ENCODE results near the gene LRRC4C.
"Not testable (repeated sequence)": the region's sequence is repeated elsewhere in the genome, so short reads cannot be mapped to it uniquely, and the experiment has no call there.

Gene LRRC4C

DNA sequence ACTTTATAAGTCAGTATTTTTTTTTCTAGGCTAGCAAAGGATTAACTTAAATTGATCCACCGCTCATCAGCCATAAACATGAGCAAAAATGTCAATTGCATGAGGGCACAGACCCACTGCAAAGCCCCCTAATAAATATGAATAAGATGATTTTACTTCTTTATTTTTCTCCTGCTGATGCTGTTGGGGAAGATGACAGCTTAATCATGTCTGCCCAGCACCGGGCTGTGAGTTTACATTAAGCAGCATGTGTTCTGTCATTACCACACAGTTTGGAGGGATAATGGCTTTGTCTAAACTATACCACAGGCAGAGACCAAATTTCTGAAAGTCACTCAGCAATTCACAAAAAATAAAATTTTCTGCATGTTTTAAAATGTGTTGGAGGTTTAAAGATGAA is 346.3 kb downstream of the LRRC4C start:
- DNase-seq: no peak

DNA sequence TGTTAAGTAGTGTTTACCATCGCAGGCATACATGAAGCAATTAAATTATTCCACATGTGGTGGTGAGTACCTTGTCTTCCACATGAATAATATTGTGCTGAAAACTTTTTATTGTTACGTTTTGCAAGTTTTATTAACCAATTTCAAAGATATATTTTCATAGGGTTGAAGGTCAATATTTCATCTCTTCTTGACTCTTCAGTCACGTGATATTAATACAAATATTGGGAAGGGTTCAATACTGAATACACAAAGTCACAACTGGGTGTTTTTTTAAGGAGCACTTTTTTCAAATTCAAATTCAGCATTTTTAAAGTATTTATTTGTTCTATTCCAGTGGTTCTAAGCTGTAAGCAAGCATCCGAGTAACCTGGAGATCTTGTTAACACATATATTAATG is 348.9 kb downstream of the LRRC4C start:
- no peak for DNase-seq

DNA sequence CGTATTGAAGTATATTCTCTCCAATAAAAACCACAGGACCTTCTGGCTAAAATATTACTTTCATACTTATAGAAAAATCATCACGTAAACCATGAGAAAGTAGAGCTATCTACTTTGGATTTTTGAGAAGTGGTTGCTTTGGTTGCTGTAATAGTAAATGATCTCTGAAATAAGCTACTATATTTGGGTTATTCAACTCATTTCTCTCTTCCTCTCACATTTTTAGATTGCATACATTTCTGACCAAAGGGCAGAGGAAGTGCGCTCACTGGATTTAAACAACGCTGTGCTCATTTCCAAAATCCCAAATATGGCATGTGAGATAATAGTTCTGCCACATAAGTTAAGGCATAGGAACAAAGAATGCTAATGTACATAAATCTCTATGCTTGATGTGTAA is 357.0 kb downstream of the LRRC4C start:
- no peak for DNase-seq

DNA sequence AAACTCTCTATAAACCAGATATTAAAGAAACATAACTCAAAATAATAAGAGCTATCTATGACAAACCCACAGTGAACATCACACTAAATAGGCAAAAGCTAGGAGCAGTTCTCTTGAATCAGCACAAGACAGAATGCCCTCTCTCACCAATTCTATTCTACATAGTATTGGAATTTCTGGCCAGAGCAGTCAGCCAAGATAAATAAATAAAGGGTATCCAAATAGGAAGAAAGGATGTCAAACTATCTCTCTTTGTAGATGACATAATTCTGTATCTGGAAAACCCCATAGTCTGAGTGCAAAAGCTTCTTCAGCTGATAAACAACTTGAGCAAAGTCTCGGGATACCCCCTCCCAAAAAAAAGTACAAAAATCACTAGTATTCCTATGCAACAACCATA is 359.8 kb downstream of the LRRC4C start:
- DNase-seq: peak; percentile 0

DNA sequence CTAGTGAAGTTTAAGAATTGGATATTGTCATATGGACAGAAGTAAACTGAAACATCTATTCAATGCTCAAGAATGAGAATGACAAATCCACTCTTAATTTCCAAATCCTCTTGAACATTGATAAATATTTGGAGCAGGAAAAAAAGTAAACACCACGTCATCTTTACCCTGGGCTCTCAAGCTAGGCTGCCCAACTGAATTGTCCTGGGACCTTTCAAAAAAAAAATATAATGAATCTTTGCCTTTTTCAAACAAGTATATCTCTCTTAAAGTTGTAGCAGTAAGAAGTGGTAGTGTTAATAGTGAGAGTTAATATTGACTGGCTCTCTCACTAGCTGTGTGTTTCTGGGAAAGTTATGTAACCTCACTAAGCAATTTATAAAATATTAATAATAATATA is 374.3 kb downstream of the LRRC4C start:
- DNase-seq: no peak

DNA sequence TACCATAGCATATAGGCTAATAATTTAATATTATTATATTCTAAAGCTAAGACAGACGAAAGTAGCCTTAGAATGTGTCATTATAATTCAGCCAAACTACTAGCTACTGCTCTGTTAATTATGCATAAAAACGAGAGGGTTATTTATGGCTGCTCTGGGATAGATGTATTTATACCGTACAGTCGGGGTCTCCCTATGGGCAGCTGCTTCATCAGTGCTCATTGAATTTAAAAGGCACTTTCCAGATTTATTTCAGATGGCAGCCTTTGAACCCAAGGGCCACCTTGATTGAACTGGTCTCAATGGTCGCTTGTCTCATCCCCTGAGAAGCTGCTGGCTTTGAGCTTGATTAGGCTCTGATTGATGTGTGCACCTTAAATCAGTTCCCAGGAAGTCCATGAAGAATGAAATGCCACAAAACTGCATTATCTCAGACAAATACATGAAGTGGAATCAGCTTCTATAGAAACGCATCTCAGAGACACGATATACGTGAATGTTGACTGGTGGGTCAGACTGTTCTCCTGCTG is 377.6 kb downstream of the LRRC4C start:
- DNase-seq: no peak

DNA sequence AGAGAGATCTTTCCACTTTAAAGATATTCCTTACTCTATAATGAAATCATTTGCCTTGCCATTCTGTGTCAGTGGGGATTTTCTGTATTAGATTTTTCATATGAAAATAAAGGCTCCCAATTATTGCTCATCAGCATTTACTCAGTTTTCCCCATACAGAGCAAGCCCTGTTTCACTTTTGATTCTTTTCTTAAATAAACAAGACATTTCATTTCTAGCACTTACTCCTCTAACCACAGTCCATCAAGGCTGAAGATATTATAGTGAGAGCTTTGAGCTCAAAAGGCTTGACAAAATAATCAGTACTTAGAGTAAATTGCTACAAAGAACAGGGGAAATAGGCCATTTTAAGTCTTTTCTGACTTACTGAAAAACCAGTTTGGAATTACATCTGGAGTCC is 385.1 kb downstream of the LRRC4C start:
- no peak for DNase-seq

DNA sequence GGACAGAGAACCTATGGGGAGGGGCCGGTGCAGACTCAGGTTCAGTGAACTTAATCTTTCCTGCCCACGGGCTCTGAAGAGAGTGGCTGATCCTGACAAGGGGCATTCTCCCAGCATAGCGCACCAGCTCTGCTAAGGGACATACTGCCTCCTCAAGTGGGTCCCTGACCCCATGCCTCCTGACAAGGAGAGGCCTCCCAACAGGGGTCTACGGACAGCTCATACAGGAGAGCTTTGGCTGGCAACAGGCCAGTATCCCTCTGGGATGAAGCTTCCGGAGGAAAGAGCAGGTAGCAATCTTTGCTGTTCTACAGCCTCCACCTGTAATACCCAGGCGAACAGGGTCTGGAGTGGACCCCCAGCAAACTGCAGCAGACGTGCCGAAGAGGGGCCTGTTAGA is 394.0 kb downstream of the LRRC4C start:
- no peak for DNase-seq

DNA sequence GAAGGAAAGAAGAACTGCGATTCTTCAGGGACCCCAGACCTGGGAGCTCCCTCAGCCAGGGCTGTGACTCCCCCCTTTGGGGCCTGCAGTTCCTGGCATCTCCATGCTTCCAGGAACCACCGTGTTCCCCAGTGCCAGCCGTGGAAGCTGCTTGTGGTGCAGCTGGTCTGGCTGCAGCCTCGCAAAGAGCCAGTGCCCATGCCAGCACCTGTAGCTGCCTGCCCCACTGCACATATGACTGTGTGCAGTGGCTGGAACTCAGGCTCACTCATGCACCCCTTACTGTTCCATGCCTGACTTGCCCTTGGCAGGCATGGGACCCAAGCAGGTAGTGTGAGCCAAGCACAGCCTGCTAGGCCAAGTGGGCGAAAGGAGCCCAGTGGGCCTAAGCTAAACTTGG is 401.3 kb downstream of the LRRC4C start:
- no peak for DNase-seq

DNA sequence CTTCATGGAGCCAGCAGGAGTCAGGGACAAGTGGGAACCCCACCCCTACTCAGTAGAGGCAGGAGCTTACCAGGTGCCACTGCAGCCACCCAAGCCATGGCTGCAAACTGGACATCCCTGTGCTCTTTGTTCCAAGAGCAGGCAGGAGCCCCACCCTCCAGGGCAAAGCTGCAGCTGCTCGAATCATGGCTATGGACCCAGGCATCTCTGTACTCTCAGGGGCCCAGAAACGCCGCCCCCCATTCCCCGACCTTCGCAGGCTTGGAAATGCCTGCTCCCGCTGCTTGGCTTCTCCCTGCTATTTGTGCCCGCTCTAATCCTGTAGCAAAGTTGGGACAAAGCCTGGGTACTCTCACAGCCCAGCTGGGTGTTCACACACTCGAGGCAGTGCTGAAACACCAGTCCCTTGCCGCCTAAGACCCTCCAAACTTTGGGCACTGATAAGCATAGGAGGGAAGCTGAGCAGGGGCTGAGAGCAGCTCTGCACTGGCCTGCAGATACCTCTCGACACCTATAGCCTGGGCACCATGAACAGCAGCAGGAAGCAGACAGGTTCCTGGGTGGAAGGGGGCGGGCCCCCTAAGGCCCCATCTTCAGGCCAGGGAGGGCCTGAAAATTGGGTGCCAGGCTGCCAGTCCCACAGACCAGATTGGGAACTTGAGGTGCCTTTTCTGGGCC is 402.4 kb downstream of the LRRC4C start:
- no peak for DNase-seq

DNA sequence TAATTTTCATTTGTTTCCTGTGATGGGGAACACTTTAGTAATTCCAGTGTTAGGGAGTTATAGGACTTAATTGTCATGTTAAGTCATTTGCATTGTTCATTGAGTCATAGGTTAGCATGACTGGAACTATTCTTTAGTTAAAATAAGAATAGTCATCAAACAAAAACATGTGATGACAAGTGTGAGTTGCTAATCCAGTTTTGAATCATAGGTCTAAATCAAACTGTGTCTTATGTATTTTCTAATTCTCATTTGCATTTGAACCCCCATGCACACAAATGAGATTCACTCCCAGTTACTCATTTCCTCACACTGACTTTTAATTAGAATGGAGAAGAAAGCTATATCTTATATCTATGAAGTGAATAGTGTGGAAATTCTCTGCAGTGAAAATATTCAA is 405.6 kb downstream of the LRRC4C start:
- peak; percentile 4 for DNase-seq

DNA sequence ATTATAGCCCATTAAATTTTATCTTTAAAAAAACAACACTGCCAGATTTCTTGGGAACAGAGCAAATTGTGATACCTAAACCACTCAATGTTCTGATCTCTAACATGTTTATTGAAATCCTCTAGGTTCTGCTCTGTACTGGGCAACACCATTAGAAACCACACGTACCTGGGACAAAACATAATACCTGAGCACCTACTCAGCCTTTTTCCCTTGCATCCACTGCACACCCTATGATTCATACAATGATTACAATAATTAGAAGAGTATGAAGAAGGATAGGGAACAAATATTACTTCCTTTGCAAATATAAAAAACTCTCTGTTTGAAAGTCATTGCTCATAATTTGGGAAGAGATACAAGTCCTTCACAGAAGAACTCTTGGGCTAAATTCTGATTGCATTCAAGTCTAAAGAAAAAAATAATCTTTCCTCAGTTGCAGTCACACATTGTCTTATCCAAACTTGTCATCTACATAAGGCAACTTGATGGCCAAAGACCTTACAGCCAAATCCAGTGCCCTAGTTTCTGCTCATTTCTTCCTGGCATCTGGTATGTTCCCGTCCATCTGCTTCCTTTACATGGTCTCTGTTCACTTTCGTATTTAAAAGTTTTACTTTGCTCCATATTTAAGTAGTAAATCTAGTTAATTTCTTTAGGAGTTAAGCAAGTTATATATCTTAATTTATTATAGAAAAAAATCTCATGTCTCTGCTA is 407.4 kb downstream of the LRRC4C start:
- DNase-seq: no peak

DNA sequence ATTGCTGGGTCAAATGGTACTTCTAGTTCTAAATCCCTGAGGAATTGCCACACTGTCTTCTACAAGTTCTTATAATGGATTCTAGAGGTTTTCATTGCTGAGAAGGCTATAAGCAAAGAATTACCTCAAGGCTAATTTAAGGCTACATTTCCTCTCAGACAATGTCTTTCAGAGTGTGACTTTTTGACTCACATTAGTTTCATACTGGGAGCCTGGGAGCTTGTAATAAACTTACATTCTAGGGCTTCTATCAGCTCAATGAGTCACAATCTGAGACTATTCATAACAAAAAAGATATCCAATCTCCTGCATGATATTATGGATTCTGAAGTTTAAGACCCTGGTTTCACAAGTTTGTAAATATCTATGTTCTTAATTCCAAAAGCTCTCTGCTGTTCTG is 408.7 kb downstream of the LRRC4C start:
- peak; percentile 7 for DNase-seq

DNA sequence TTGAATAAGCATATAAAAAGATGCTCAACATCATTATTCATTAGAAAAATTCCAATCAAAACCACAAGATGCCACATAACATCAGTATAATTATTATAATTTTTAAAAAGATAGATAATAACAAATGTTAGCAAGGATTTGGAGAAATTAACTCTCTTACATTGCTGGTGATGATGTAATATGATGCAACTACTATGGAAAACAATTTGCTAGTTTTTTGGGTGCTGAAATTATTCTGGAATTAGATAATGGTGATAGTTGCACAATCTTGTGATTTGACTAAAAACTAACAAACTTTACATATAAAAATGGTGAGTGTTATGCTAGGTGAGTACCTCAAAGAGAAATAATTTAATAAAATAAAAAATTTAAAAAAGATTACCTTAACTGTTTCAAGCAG is 412.2 kb downstream of the LRRC4C start:
- DNase-seq: no peak

DNA sequence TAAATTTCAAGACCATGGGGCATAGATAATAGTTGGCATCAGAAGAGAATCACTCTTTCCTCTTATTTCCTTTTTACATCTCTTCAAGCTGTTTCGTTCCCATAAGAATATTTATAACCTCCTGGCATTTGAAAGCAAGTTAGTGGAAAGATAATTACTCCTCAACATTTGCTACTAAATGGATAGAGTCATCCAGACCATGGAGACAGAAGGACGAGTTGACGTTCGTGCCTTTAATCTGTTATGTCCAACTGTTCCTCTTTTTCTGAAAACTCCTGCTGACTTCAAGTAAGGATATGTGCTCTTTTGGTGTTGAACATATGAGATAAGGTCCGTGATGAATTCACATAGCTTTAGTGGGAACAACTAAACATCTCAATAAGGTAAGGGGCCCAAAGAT is 414.2 kb downstream of the LRRC4C start:
- no peak for DNase-seq

DNA sequence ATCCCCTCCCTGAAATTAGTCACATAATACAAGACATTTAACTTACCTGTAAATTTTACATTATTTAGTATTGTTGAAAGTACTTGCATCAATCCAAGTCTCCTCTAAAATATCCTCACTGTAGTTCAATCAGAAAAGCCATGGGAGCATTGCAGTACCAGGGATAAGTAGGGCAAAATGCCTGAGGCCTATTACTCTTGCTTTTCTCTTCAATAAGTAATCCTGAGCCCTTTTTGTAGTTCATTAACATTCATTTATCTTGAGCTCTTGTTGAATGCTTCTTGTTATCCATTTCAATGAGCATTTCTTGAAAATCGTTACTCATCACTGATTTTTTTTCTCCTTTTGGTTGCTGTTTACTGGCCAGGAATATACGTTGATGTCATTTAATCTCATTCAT is 414.7 kb downstream of the LRRC4C start:
- DNase-seq: no peak

DNA sequence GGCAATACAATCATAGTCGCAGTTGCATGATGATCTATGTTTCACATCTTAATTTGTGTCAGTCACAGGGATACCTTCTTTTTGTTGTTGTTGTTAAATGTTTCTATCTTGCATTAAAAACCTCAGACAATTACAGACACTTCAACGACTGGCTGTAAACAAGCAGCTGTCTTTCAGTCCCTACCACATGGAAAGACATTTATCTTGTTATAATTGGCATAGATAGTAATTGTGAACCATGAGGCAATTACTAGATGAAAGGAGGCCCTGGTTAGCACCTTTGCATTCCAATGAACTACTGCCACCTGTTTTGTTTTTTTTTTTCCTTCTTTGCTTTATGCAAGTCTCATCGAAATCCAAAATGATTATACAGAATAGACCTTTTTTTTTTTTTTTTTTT is 416.8 kb downstream of the LRRC4C start:
- DNase-seq: no peak

DNA sequence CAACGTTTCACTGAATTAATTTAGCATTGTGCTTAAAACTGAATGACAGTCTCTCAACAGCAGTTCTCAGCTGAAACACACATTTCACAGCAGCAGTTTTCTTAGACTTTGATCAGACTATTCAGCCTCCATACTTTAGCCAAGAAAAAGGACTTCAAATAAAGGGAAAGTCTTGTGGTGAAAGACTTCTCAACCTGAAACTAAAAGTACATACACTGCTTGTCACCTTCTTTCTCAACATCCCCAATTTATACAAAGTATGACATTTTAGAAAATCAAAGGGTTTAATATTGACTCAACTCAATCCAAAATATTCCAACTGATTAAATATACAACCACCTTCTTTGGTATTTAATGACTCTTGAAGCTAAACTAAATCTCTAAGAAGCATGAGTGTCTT is 419.0 kb downstream of the LRRC4C start:
- DNase-seq: no peak

DNA sequence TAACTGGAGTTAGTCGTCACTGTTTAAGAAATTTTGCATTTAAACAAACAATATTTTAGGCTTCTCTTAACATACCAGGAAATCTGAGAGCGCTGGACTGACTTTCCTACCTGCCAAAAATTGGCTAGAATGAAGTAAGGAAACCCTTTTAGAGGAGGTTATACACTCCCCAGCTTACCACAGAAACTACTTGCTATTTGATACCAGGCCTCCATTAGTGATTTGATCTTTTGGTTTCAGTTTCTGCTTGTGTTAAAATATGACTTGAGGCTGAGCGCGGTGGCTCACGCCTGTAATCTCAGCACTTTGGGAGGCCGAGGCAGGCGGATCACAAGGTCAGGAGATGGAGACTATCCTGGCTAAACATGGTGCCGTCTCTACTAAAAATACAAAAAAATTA is 419.9 kb downstream of the LRRC4C start:
- no peak for DNase-seq

DNA sequence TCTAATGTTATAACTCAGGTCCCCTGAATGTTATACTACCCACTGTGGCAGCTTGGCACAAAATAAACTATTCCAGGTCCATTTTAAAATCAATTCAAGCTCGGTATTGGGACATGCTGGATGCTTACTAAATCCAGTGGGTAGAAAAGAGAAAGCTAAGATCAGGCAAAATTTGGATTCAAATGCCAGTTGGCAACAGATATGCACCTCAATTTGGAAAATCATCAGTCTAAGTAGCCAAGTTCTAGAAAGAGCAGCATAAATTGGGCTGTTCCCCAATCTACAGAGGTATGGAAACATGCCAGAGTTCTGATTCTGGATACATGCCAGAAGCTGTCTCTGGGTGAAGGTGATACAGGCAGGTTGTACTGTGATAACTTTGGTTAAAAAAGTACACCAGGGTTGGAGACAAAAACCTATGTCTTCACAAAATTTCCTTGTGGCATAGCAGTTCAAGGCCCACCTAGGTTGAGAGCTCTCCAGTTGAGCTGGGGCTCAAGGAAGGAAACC is 427.8 kb downstream of the LRRC4C start:
- no peak for DNase-seq

DNA sequence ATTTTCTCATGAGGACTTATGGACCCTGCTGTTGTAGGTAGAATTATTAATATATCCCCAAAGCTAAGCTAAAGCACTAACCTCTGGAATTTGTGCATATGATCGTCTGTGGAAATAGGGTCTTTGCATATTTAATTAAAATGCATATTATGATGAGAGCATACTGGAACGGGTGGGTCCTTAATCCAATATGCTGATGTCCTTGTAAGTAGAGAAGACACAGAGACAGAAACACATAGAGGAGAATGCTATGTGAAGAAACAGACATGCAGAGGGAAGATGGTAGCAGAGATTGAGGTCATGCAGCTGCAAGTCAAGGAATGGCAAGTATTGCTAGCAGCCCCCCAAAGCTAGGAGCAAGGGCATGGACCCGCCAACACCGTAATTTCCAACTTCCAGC is 439.2 kb downstream of the LRRC4C start:
- no peak for DNase-seq

DNA sequence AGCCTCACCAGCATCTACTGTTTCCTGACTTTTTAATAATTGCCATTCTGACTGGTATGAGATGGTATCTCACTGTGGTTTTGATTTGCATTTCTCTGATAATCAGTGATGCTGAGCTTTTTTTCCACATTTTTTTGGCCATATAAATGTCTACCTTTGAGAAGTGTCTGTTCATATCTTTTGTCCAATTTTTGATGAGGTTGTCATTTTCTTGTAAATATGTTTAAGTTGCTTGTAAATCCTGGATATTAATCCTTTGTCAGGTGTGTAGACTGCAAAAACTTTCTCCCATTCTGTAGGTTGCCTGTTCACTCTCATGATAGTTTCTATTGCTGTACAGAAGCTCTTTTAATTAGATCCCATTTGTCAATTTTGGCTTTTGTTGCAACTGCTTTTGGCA is 439.8 kb downstream of the LRRC4C start:
- not testable (repeated sequence) for DNase-seq

DNA sequence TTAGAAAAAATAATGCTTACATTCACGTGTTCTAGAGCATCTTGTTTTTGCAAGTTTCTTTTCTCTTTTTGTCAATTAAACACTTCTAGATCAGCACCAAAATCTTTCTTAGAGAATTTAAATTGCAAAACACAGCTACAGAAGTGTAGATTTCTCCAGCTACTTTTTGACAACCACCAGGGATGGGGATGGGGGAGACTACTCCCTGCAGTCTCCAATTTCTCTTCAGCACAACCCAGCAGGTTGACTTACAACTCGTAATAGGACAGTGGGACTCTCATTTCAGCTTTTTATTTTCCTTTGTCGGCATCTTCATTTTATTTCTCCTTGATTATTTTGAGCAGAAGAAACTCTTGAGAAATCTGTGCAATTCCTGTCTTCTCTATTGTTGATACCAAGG is 441.2 kb downstream of the LRRC4C start:
- DNase-seq: no peak

DNA sequence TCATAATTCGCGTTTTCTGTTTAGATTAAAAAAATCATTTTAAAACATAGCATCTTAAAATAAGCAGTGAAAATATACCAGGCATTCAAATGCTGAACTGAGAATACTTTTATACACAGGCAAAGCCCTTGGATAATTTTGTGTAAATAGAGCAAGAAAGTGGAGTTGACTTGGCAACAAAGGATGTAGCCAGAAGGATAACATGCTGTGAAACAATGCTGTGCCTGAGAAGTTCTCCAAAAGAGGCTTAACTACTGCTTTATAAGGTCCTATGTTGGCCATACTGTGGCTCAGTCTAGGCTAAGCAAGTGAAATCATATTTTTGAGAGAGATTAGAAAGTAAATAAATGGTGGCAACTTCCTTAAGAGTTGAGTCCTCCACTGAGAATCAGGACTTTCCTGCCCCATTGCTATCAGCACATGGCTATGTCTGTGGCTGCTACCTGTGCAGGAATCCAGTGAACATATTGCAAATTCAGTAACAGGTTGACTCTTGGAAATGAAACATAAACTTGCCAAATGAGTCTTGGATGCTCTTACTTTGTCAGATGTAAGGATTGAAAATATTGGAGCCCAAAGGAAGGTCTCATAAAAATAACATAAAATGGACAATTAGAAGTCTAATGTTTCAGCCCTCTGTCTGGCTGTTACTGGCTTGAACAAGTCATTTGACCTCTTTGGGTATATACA is 448.9 kb downstream of the LRRC4C start:
- DNase-seq: no peak
